NOMO-1 (cell line): ENCODE measurements around the gene USP32.
"Not testable (repeated sequence)": the region's sequence is repeated elsewhere in the genome, so short reads cannot be mapped to it uniquely, and the experiment has no call there.

Experiments used
- DNase-seq, 2 experiments: peaks; one replicate each; lab custom pipeline; 2025; ENCODE audit not compliant: unreplicated experiment in 2 of 2; lab: John Stamatoyannopoulos, UW

USP32 gene

GRCh38 chr17:60372790-60373483 lies 19.0 kb downstream of the USP32 start:
- DNase-seq, result peak in 1 of 2 experiments; percentile 41

DNA sequence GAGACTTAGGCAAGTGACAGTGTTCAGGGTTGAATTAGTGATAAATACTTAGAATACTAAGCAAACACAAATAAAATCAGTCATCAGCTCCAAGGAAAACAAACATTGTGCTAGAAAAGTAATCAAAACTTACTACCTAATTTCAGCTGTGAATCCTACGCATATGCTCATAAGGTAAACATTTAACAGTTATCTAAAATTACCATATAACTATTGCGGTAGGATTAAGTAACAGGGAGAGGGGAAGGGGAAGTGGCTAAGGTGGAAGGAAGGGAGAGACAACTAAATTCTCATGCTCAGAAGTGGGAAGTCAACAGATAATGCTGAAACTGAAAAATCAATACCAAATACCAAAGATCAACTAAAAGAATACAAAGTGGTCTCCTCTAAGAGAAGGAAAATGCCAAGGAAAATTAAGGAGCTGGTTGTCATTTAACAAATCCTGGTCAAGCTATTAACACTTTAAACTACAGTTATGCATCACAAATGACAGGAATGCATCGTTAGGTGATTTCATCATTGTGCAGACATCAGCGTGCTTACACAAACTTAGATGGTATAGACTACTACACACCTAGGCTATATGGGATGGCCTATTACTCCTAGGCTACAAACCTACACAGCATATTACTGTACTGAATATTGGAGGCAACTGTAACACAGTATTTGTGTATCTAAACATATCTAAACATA lies 20.0 kb downstream of the USP32 start:
- peak; percentile 89 to 93 for DNase-seq

DNA sequence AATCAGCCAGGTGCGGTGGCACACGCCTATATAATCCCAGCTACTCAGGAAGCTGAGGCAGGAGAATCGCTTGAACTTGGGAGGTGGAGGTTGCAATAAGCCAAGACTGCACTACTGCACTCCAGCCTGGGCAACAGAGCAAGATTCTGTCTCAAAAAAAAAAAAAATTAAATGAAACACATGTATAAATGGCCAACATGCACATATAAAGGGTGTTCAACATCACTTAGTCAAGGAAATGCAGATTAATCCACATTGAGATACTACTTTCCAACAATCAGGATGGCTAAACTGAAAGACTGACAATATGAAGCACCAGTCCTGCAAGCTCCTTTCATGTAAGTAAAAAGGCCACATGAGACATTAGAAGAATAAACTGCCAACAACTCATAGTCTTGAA lies 20.5 kb downstream of the USP32 start:
- DNase-seq, result no peak

GRCh38 chr17:60369727-60370126 lies 22.2 kb downstream of the USP32 start:
- no peak for DNase-seq

DNA sequence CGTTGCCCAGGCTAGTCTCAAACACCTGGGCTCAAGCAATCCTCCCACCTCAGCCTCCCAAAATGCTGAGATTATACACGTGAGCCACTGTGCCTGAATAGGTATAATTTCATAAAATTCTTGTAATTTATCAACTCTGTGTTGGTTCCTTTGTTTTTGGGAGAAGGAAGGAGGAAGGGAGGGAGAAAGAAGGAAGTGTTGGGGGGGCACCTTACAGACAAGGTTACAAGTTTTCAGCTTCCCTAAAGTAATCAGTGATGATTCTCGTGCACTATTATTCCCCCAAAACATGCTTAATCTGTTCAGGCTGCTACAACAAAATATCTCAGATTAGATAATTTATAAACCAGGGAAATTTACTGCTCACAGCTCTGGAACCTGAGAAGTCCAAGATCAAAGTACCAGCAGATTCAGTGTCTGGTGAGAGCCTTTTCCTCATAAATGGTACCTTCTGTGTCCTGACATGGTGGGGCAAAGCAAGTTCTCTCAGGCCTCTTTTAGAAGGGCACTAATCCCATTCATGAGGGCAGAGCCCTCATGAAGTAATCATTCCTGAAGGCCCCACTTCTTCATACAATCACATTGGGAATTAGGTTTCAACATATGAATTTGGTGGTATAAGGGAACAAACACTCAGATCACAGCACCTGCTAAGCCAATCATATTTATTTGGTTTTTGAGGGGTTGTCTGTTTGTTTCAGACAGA lies 28.1 kb downstream of the USP32 start:
- no peak for DNase-seq

GRCh38 chr17:60362329-60362728 lies 29.6 kb downstream of the USP32 start:
- DNase-seq, result no peak

DNA sequence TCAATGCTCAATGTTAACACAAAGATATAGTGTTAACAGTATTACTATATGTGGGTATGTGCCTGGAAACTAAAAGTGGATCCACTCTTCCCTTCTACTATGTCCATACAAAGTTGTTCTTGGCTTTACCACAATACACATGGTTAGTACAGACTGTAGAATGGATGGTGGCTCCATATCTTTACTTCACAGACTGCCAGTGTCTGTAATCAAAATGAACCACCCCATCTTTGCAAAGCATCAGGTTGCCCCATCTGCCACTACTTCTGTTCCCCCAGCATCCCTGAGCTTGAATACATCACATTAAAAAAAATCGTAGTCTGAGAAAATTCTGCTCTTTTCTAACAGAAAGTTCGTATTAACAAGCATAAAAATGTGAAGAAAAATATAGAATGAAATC lies 30.0 kb downstream of the USP32 start:
- no peak for DNase-seq

DNA sequence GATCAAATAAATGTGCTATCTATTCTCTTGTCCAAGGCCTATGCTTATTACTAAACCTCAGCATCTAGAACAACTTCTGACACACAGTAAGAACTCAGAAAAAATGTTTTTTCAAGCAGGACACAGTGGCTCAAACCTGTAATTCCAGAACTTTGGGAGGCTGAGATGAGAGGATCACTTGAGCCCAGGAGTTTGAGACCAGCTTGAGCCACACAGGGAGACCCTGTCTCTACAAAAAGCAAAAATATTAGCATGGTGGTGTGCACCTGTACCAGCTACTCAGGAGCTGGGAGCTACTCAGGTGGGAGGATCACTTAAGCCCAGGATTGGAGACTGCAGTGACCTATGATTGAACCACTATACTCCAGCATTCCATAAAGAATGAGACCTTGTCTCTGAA lies 32.5 kb downstream of the USP32 start:
- DNase-seq, result no peak

DNA sequence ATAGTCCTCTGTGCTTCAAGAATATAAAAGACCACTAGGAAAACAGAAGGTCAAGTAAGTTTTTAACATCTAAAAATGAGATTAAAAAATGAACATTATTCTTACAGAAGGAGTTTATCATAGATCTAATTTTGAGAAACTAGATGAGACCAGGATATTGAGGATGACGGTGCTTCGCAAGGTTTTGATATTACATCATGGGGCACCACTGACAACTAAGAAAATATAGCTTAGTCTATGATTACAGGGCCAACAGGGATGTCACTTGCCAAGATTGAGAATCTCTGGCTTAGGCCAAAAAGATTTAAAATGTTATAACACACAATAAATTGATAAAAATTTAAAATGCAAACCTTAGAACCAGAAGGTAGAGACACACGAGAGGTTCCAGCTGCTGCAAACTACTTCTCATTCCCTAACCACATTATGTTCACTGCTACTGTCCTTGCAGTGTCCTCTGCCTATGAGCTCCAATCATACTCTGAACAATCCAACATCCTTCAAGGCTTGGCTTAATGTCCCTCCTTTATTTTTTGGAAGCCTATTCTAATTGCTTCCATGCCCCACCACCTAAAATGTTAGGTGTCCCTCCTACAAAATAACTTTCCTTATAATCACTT lies 33.2 kb downstream of the USP32 start:
- DNase-seq, result no peak

DNA sequence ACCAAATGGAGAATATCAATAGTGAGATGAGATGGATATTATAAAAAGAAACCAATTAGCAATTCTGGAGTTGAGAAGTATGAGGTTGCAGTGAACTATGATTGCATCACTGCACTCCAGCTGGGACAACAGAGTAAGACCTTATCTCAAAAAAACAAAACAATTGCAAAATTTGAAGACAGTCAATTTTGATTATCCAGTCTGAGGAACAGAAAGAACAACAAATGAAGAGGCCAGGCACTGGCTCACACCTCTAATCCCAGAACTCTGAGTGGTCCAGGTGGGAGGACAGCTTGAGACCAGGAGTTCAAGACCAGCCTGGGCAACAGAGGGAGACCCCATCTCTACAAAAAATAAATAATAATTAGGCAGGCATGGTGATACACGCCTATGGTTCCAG lies 35.0 kb downstream of the USP32 start:
- peak in 1 of 2 experiments; percentile 12 for DNase-seq

DNA sequence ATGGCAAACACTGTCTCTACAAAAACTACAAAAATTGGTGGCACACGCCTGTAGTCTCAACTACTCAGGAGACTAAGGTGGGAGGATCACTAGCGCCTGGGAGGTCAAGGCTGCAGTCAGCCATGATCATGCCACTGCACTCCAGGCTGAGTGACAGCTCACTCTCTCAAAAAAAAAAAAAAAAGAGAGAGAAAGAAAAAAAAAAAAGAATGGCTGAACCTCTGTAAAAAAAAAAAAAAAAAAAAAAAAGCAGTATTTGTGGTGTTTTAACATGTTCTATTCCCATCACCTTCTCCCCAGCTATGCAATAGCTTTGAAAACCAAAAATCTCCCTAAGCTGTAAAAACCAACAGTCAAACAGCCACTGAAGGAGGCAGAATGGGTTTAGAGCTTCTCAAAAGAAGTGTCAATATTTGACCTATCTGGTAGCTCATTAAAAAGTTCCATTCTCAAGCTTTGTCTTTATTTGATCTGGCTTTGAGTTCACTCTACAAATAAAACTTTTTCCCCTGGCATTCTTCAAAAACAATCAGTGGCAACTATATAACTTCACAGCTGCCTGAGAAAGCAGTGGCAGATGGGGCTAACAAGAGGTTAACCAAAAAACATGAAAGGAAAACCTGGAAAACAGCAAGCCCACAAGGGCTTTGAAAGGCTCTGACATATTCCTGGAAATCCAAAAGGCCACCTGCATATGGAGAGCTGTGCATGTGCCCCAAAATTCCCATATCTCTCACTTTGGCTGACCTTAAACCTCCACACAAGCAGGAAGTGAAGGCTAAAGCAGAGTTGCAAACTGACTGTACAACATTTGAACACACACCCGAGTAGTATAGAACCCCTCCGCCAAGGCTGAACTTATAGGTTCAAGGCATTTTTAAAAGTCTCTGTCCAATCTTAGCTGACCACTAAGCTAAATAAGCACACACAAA lies 36.0 kb downstream of the USP32 start:
- no peak for DNase-seq

DNA sequence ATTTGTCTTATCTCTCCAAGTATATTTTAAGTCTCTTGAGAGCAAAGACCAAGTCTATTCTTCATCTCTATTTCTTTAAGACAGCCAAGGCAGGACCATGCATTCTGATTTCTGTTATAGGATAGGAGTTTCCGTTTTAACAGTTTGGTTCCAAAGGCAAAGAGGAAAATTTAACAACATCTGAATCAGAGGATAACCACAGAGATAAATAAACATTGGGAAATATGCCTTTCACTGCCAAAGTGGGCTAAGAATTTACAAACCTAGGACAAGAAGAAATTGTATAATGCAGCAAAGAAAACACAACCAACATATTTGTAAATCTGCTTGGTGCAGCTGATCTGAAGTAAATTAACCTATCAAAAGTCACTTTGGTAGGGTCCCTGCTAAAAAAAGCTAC lies 37.7 kb downstream of the USP32 start:
- no peak for DNase-seq

DNA sequence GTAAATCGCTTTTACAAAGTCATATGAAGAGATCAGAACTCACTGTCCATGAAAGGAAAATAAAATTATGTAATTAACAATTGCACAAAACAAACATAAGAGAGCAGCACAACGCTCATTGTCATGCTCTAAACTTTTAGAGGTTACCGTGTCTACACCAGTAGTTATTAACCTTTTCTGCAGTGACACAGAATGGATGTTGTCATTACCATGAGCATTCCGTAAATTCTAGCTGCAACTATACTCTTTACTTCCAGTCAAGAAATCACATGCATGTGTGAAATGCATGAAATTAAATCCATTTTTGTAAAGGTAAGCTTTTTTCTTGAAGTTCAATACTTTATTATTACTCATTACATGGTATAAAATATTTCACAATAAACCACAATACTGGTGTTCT lies 38.2 kb downstream of the USP32 start:
- no peak for DNase-seq

- no peak for DNase-seq
Measured at GRCh38 chr17:60352569-60352968, 39.4 kb downstream of the USP32 start.

DNA sequence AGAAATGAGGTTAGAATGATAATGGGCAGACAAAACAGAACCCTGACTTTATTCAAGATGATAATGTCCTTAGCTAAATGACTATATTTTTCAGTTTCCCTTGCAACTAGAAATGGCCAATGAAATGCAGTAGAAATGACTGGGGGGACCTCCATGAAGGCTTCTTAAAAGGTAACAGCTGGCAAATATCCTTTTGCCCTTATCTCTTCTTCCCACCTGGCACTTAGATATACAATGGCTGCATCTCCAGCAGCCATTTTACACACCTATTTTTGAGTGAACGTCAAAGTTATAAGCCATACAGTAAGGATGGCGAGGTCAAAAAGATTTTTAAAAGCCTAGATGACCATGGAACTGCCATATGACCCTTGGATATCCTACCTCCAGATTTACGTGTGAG lies 39.9 kb downstream of the USP32 start:
- no peak for DNase-seq

DNA sequence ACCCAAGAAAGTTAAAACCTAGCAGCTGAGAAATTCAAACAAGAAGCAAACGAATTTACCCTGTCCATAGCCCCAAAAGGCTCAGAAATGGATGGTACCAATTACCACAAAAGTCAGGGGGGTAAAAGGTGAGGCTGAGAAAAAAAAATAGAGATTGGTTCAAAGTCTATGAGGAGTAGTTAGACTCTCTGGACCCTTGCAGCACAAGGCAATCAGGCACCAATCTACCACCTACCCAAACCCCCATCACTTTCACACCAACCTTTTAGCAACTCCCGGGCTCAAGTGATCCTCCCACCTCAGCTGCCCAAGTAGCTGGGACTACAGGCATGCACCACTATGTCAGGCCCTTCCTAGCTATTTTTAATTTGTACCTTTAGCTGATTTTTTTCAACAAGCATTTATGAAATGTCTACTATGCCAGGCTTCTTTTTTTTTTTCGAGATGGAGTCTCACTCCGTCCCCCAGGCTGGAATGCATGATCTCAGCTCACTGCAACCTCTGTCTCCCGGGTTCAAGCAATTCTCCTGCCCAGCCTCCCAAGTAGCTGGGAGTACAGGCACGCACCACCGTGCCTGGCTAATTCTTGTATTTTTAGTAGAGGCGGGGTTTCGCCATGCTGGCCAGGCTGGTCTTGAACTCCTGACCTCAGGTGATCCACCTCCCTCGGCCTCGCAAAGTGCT lies 40.8 kb downstream of the USP32 start:
- no peak for DNase-seq

DNA sequence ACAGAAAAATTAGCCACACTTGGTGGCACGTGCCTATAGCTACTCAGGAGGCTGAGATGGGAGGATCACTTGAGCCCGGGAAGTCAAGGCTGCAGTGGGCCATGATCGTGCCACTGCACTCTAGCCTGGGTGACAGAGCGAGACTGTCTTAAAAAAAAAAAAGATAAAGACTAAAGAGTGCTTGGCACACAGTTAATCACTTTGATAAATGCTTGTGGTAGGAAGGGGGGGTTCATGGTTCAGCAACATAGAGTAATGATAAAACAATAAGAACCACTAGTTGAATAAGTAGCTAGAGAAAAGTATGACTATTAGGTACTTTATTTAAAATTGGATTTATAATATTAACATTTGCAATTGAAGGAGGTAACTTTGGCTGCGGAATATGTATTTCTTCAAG lies 43.3 kb downstream of the USP32 start:
- DNase-seq, result no peak

DNA sequence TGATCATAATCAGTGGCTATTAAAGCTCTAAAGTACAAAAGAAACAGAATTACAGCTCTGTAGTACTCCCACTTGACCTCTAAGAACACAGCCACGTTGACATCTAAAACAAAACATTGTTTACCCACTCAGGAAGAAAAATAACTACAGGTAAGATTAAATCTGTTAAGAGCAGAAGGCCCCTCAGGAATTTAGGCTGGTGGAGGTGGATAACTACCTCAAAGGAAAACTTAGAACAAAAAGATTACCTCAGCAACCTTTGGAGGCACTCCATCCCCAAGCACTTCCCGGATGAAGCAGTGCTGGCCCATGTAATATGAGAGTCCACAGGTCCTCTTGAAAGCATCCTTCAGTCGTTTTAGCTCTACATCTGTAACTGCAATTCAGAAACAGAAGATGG lies 46.7 kb downstream of the USP32 start:
- no peak for DNase-seq

DNA sequence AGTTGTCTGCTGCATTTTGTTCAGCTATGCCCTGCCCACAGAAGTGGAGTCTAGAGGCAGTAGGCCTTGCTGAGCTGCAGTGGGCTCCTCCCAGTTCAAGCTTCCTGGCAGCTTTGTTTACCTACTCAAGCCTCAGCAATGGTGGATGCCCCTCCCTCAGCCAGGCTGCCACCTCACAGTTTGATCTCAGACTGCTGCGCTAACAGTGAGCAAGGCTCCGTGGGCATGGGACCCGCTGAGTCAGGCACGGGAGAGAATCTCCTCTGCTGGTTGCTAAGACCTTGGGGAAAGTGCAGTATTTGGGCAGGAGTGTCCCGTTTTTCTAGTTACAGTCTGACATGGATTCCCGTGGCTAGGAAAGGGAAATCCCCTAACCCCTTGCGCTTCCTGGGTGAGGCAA lies 49.4 kb downstream of the USP32 start:
- not testable (repeated sequence) for DNase-seq

DNA sequence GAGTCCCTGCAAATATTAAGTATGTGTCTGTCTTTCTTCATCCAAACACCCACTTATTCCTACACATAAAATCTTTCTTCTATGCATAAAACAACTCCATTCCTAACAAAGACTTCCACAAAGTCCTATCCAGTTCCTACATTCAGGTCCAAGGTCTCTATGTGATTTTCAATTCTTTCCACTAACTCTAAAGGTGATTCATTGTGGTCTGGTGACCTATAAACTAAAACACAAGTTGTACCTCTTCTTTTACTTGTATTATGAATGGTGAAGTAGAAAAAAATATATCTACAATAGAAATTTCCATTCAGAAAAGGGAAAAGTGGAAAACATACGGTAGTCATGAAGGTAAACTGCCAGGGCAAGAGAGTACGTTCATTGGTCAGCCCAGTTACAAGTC lies 56.6 kb downstream of the USP32 start:
- DNase-seq, result no peak
